Transverse colon (tissue), 4 donors: ENCODE measurements around the gene PLA2G2C.

ENCODE experiments used
- CTCF ChIP-seq, 5 experiments: fragments of 200-600 bp in 3 of 5; fragments of 450-650 bp in 2 of 5; sonication (generic) in 3 of 5; IDR thresholded peaks; 1 replicate in 2 of 5; 2 replicates in 3 of 5; pipeline ENCODE4 v1.5.1; 2016 to 2017; ENCODE audit warnings: antibody characterized with exemption in 5 of 5, inconsistent platforms in 3 of 5, mild to moderate bottlenecking in 2 of 5, moderate library complexity in 1 of 5
- EP300 ChIP-seq: sonication (generic); formaldehyde crosslinking; IDR thresholded peaks from one replicate; pipeline ENCODE4 v1.6.1; 2017; ENCODE audit warnings: antibody characterized with exemption, low read depth
- POLR2A ChIP-seq: fragments of 450-650 bp; IDR thresholded peaks from one replicate; pipeline ENCODE4 v1.6.1; 2016; ENCODE audit warnings: antibody characterized with exemption, mild to moderate bottlenecking, moderate library complexity
- POLR2AphosphoS5 ChIP-seq, 3 donors: sonication (generic); formaldehyde crosslinking; IDR thresholded peaks; one replicate each; pipeline ENCODE4 v1.6.1; 2016; ENCODE audit warnings: antibody characterized with exemption in 3 of 3

GRCh38 chr1:20115916-20116315, 70.4 kb downstream of the PLA2G2C start:
- TF ChIP-seq CTCF (IDR thresholded peaks at IDR 0.05), result no peak
- no peak for TF ChIP-seq EP300
- no peak for TF ChIP-seq POLR2A
- no peak for TF ChIP-seq POLR2AphosphoS5 (IDR thresholded peaks at IDR 0.05)
